Mesendoderm (in vitro differentiated cells): ENCODE data around the gene MAB21L4.

Experiments used
- DNase-seq: peaks from one replicate; pipeline ENCODE4 v3.0.0; 2013
- H2AK5ac ChIP-seq: 2 replicates; pipeline ENCODE4 v1.6.1; 2013; ENCODE audit warnings: low read length, inconsistent platforms
- H2BK120ac ChIP-seq: 2 replicates; pipeline ENCODE4 v1.6.1; 2013; ENCODE audit warnings: low read depth, mild to moderate bottlenecking, low read length, moderate library complexity, mixed read lengths
- H2BK15ac ChIP-seq: replicated peaks from 2 replicates; pipeline ENCODE4 v1.6.1; 2013; ENCODE audit warnings: low read depth, mild to moderate bottlenecking, moderate library complexity
- H2BK5ac ChIP-seq: 2 replicates; pipeline ENCODE4 v1.6.1; 2013; ENCODE audit warnings: low read length, inconsistent platforms
- H3K18ac ChIP-seq: 2 replicates; pipeline ENCODE4 v1.6.1; 2013; ENCODE audit warnings: mild to moderate bottlenecking, low read length, mixed read lengths
- H3K23ac ChIP-seq: one replicate; pipeline ENCODE4 v1.6.1; 2013; ENCODE audit warnings: low read length
- H3K27ac ChIP-seq: 2 replicates; pipeline ENCODE4 v1.5.1; 2013; ENCODE audit warnings: low read depth, mild to moderate bottlenecking, inconsistent platforms, low read length, moderate library complexity
- H3K27me3 ChIP-seq: 2 replicates; pipeline ENCODE4 v1.6.1; 2013; ENCODE audit warnings: low read length, control low read depth, mild to moderate bottlenecking, inconsistent platforms; ENCODE audit not compliant: insufficient read depth, poor library complexity
- H3K36me3 ChIP-seq: 2 replicates; pipeline ENCODE4 v1.6.1; 2013; ENCODE audit warnings: low read length, inconsistent platforms; ENCODE audit not compliant: control insufficient read depth, insufficient read depth
- H3K4ac ChIP-seq: one replicate; pipeline ENCODE4 v1.6.1; 2013; ENCODE audit warnings: low read depth, mild to moderate bottlenecking, low read length, moderate library complexity
- H3K4me1 ChIP-seq: 2 replicates; pipeline ENCODE4 v1.6.1; 2013; ENCODE audit warnings: low read depth, low read length, inconsistent platforms; ENCODE audit not compliant: control insufficient read depth
- H3K4me2 ChIP-seq: 2 replicates; pipeline ENCODE4 v1.6.1; 2013; ENCODE audit warnings: low read length
- H3K4me3 ChIP-seq: 2 replicates; pipeline ENCODE4 v1.5.1; 2013; ENCODE audit warnings: mild to moderate bottlenecking, low read length
- H3K56ac ChIP-seq: one replicate; pipeline ENCODE4 v1.6.1; 2013; ENCODE audit warnings: low read length
- H3K79me1 ChIP-seq: 2 replicates; pipeline ENCODE4 v1.6.1; 2013; ENCODE audit warnings: low read length, inconsistent platforms
- H3K79me2 ChIP-seq: 2 replicates; pipeline ENCODE4 v1.6.1; 2013; ENCODE audit warnings: mild to moderate bottlenecking, low read length; ENCODE audit not compliant: control insufficient read depth, insufficient read depth
- H3K9ac ChIP-seq: 2 replicates; pipeline ENCODE4 v1.6.1; 2013; ENCODE audit warnings: low read length, inconsistent platforms
- H4K5ac ChIP-seq: one replicate; pipeline ENCODE4 v1.6.1; 2013; ENCODE audit warnings: low read length
- H4K8ac ChIP-seq: one replicate; pipeline ENCODE4 v1.6.1; 2013; ENCODE audit warnings: low read depth, mild to moderate bottlenecking, control low read depth, low read length, moderate library complexity
- WGBS: extraction: QIAGEN DNeasy Blood & Tissue Kit; methylation state at CpG from one replicate; pipeline ENCODE4 v1.1.7; 2013; ENCODE audit warnings: low lambda C conversion rate, missing lambda C conversion rate; ENCODE audit not compliant: insufficient coverage; ENCODE audit errors: extremely low coverage; 5-methylcytosine and 5-hydroxymethylcytosine counted together

MAB21L4 gene

DNA sequence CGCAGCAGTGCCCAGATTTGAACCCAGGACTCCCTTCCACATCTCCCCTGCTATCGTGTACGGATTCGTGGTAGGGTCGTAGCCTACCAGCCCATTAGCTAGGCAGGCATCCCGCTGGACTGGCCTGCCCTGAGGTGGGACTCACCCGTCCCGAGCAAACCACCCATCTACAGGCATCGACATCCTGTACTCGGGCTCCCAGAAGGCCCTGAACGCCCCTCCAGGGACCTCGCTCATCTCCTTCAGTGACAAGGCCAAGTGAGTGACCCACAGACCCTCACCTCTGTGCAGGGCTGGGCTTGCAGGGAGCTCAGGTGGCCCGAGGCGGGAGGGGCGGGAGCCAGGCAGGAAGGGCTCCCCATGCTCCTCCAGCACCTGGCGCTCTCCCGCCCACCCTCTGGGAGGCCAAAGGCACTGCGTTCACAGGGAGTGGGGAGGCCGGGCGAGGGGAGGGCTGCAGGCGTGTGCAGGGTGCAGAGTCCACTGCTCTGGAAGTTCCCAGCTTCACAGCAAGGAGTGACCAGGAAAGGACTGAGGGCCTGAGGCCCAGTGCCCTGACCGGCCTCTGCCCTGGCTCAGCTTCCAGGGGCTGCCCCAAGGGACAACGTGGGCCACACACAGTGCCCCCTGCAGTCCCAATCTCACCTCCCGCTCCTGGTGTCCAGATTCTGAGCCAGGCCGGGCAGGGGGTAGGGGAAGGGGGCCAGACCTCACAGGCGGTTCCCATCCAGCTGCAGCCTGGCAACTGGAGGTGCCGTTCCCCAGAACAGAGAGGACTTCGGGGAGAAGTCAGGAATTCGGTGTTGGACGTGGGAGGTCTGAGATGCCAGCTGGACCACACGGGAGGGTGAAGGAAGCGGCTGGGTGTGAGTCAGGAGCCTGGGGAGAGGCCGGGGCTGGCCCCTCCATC lies 21.9 kb downstream of the MAB21L4 start:
- H2BK5ac ChIP-seq, result no peak overlapping the region
- H3K56ac ChIP-seq, result no peak overlapping the region
- no peaks in the 10 kb centered on the region for H3K79me1 ChIP-seq
- no peak overlapping the region for H2AK5ac ChIP-seq
- no peak overlapping the region for H3K4me3 ChIP-seq
- H3K79me2 ChIP-seq, result no peaks in the 10 kb centered on the region
- H3K9ac ChIP-seq, result no peak overlapping the region
- H3K4me1 ChIP-seq, result no peaks in the 10 kb centered on the region
- no peak overlapping the region for H3K27ac ChIP-seq
- no CpG with 5 or more reads among the region's 33 CpGs for WGBS
- H2BK120ac ChIP-seq, result no peak overlapping the region
- no peak overlapping the region for H2BK15ac ChIP-seq
- H3K4ac ChIP-seq, result no peak overlapping the region
- H4K8ac ChIP-seq, result no peak overlapping the region
- no peak overlapping the region for H3K23ac ChIP-seq
- no peak overlapping the region for H3K4me2 ChIP-seq
- H4K5ac ChIP-seq, result no peak overlapping the region
- no peaks in the 10 kb centered on the region for H3K27me3 ChIP-seq
- DNase-seq, result no peak
- no peaks in the 10 kb centered on the region for H3K36me3 ChIP-seq
- no peak overlapping the region for H3K18ac ChIP-seq

DNA sequence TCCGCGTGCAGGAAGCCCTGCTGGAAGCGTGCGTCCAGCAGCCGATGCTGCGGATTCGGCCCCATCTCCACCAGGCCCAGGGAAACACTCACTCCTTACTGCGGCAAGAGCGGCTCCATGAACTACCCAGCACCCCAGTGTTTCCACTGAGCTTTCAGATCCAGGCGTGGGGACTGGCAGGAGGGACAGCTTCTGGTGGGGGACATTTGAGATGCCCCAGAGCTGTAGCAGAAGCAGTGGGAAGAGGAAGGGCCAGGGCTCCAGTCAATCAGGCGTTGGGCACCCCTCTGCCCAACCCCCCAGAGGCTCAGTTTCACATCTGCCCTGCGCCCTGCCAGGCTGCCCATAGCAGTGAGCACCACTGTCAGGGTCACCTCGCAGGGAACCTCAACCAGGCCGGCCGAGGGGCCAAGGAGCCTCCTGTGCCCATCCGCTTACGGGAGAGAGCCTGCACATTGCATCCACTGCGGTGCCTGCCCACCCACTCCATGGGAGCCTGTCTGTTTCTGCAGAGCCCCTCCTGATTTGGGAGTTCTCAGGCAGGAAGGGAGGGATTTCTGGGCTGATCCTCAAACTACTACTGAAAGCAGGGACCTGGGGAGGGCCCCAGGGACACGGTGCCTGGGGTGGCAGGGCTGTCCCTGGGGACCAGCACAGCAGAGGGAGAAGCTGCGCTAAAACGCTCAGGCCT lies 22.7 kb downstream of the MAB21L4 start:
- H3K36me3 ChIP-seq, result no peaks in the 10 kb centered on the region
- no peak overlapping the region for H3K4ac ChIP-seq
- H3K23ac ChIP-seq, result no peak overlapping the region
- no peak overlapping the region for H2BK15ac ChIP-seq
- H3K4me3 ChIP-seq, result no peak overlapping the region
- H3K27me3 ChIP-seq, result no peaks in the 10 kb centered on the region
- no peak for DNase-seq
- WGBS, result no CpG with 5 or more reads among the region's 21 CpGs
- H4K8ac ChIP-seq, result no peak overlapping the region
- no peaks in the 10 kb centered on the region for H3K79me1 ChIP-seq
- no peak overlapping the region for H2BK120ac ChIP-seq
- no peak overlapping the region for H3K9ac ChIP-seq
- no peaks in the 10 kb centered on the region for H3K79me2 ChIP-seq
- H3K4me1 ChIP-seq, result no peaks in the 10 kb centered on the region
- no peak overlapping the region for H2BK5ac ChIP-seq
- no peak overlapping the region for H3K56ac ChIP-seq
- H3K27ac ChIP-seq, result no peak overlapping the region
- no peak overlapping the region for H3K18ac ChIP-seq
- H3K4me2 ChIP-seq, result no peak overlapping the region
- no peak overlapping the region for H2AK5ac ChIP-seq
- H4K5ac ChIP-seq, result no peak overlapping the region

DNA sequence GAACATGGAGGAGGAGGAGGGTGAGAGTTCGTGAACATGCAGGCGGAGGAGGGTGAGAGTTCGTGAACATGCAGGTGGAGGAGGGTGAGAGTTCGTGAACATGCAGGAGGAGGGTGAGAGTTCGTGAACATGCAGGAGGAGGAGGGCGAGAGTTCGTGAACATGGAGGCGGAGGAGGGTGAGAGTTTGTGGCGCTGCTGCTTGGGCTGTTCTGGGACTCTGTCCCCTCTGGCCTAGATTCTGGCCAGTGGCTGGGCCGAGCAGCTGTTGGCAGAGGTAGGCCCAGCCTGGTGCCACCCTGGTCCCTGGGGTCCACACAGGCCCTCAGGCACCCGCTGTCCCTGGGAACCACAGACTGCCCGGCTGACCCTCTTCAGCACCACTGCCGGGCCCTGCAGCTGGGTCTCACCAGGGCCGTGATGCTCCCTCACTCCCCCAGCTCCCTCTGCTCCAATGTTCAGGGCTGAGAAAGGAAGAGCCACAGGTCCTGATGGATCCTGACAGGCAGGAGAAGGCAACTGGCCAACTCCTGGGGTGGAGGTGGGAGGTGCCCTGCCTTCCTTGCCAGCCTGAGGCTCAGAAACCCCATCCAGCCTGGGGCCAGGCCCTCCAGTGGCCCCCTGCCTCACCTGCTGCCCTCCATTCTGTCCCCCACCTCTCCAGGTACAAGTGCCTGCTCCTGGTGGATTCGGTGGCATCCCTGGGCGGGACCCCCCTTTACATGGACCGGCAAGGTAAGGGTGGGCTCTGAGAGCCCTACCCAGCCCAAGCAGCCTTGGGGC lies 23.4 kb downstream of the MAB21L4 start:
- Histone ChIP-seq H3K4me3 (no peak overlapping the region), H3K9ac (no peak overlapping the region), H3K4me1 (no peaks in the 10 kb centered on the region), H2BK120ac (no peak overlapping the region), H3K36me3 (no peaks in the 10 kb centered on the region), H4K5ac (no peak overlapping the region), H3K4ac (no peak overlapping the region), H3K56ac (no peak overlapping the region), H4K8ac (no peak overlapping the region), H2BK5ac (no peak overlapping the region), H3K4me2 (no peak overlapping the region), H3K79me1 (no peaks in the 10 kb centered on the region), H3K27me3 (no peaks in the 10 kb centered on the region), H3K23ac (no peak overlapping the region), H3K18ac (no peak overlapping the region), H3K79me2 (no peaks in the 10 kb centered on the region), H2AK5ac (no peak overlapping the region), H3K27ac (no peak overlapping the region), H2BK15ac (no peak overlapping the region)
- DNase-seq, result no peak
- no CpG with 5 or more reads among the region's 17 CpGs for WGBS

DNA sequence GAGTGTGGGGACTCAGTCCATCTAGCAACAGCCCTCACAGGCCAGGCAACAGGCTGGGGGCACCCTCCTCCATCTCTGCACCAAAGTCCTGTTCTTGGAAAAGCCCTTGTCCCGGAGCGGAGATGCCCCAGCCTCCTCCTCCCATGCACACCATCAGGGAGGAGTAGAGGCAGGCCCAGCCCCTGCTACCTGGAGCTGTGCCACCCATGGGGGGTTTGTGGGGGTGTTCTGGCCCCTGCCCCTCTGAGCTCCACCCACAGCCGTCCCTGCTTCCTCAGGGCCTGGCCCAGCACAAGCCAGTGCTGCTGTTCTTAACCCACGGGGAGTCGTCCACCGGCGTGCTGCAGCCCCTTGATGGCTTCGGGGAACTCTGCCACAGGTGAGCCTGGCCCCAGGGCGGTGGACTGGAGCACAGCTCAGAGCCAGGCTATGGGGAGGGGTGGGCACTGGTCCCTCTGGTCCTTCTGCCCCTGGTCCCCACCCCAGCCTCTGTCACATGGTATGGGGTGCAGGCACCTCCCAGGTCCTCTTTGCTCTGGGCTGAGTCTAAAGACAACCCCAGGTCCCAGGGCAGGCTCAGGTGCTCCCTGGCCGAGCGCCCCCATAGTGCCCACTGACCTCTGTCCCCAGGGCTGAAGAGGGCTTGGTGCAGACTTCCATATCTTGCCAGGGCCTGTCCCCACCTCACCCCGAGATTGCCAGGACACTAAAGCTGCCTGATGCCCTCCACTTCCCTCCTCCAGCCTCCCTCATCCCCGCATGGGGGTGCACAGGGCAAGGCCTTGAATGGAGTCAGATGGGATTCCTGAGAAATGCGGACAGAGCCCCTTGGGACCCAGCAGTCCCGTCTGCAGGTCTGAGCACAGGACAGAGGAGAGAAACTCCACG lies 24.6 kb downstream of the MAB21L4 start:
- Histone ChIP-seq H3K27me3 (no peaks in the 10 kb centered on the region), H3K4me3 (no peak overlapping the region), H4K8ac (no peak overlapping the region), H2BK5ac (no peak overlapping the region), H3K27ac (no peak overlapping the region), H3K79me1 (no peaks in the 10 kb centered on the region), H4K5ac (no peak overlapping the region), H3K36me3 (no peaks in the 10 kb centered on the region), H2AK5ac (no peak overlapping the region), H3K56ac (no peak overlapping the region), H3K9ac (no peak overlapping the region), H2BK120ac (no peak overlapping the region), H3K4me2 (no peak overlapping the region), H3K79me2 (no peaks in the 10 kb centered on the region), H3K4me1 (no peaks in the 10 kb centered on the region), H3K4ac (no peak overlapping the region), H2BK15ac (no peak overlapping the region), H3K23ac (no peak overlapping the region), H3K18ac (no peak overlapping the region)
- WGBS, result no CpG with 5 or more reads among the region's 16 CpGs
- no peak for DNase-seq
